GM12878 (cell line): ENCODE results near the gene CLCN7. TPM values are rescaled to one million over a fixed set of nuclear protein-coding genes. Genes with fewer than 3 reads are reported as not detected.

Source experiments
- ATF3 ChIP-seq: IDR thresholded peaks from 2 replicates; pipeline ENCODE4 v1.6.1; 2011; ENCODE audit warnings: low read depth, mild to moderate bottlenecking, low read length, moderate library complexity, borderline replicate concordance; ENCODE audit errors: extremely low read depth
- BCL11A ChIP-seq: IDR thresholded peaks from 2 replicates; pipeline ENCODE4 v1.6.1; 2011; ENCODE audit warnings: low read depth, low read length
- BHLHE40 ChIP-seq, 2 experiments: fragments of 450-650 bp in 1 of 2; IDR thresholded peaks; 2 replicates each; pipeline ENCODE4 v1.6.1; 2011 to 2017; ENCODE audit warnings: low read depth in 2 of 2, borderline replicate concordance in 1 of 2, improper control_type of control experiment in 1 of 2, low read length in 1 of 2, mild to moderate bottlenecking in 1 of 2
- BMI1 ChIP-seq: fragments of 450-650 bp; IDR thresholded peaks from 2 replicates; pipeline ENCODE4 v1.6.1; 2016; ENCODE audit warnings: mild to moderate bottlenecking, moderate library complexity, borderline replicate concordance
- CHD2 ChIP-seq: IDR thresholded peaks from 2 replicates; pipeline ENCODE4 v1.6.1; 2011; ENCODE audit warnings: low read depth, low read length, improper control_type of control experiment, borderline replicate concordance
- DPF2 ChIP-seq: fragments of 450-650 bp; IDR thresholded peaks from 2 replicates; pipeline ENCODE4 v1.6.1; 2017; ENCODE audit warnings: mild to moderate bottlenecking
- EZH2 ChIP-seq: IDR thresholded peaks from 2 replicates; pipeline ENCODE4 v1.6.1; 2012; ENCODE audit warnings: low read depth, mild to moderate bottlenecking, control low read depth, inconsistent platforms, low read length, borderline replicate concordance; ENCODE audit not compliant: control insufficient read depth
- FOXK2 ChIP-seq: fragments of 450-650 bp; IDR thresholded peaks from 2 replicates; pipeline ENCODE4 v1.6.1; 2017; ENCODE audit warnings: mild to moderate bottlenecking, moderate library complexity
- FOXM1 ChIP-seq: IDR thresholded peaks from 2 replicates; pipeline ENCODE4 v1.6.1; 2012; ENCODE audit warnings: low read depth, mild to moderate bottlenecking, inconsistent platforms, low read length, moderate library complexity
- HDAC2 ChIP-seq: fragments of 200-600 bp; sonication (generic); IDR thresholded peaks from 2 replicates; pipeline ENCODE4 v1.6.1; 2017
- HDAC6 ChIP-seq: fragments of 200-600 bp; sonication (generic); IDR thresholded peaks from one replicate; pipeline ENCODE4 v1.8.0; 2017; ENCODE audit warnings: antibody characterized with exemption; ENCODE audit not compliant: unreplicated experiment
- IRF4 ChIP-seq: IDR thresholded peaks from 2 replicates; pipeline ENCODE4 v1.6.1; 2011; ENCODE audit warnings: low read depth, low read length
- JUNB ChIP-seq: IDR thresholded peaks from 2 replicates; pipeline ENCODE4 v1.6.1; 2016; ENCODE audit warnings: antibody characterized with exemption, mild to moderate bottlenecking
- KAT2A ChIP-seq: conservative IDR thresholded peaks from 2 replicates; pipeline ENCODE4 v1.6.1; 2011; ENCODE audit warnings: low read depth, low read length; ENCODE audit not compliant: control insufficient read depth
- MEF2A ChIP-seq: IDR thresholded peaks from 2 replicates; pipeline ENCODE4 v1.6.1; 2011; ENCODE audit warnings: low read depth, mild to moderate bottlenecking, low read length, moderate library complexity; ENCODE audit not compliant: insufficient read depth
- NFYB ChIP-seq: IDR thresholded peaks from 2 replicates; pipeline ENCODE4 v1.6.1; 2011; ENCODE audit warnings: low read depth, mild to moderate bottlenecking, low read length, improper control_type of control experiment, moderate library complexity; ENCODE audit not compliant: insufficient read depth
- NRF1 ChIP-seq: conservative IDR thresholded peaks from 2 replicates; pipeline ENCODE4 v1.6.1; 2011; ENCODE audit warnings: mild to moderate bottlenecking, low read depth, low read length, improper control_type of control experiment
- PAX5 ChIP-seq: IDR thresholded peaks from 2 replicates; pipeline ENCODE4 v1.6.1; 2011; ENCODE audit warnings: low read depth, low read length, borderline replicate concordance
- POLR2AphosphoS2 ChIP-seq: IDR thresholded peaks from 2 replicates; pipeline ENCODE4 v1.6.1; 2011; ENCODE audit warnings: low read depth, mild to moderate bottlenecking, low read length, improper control_type of control experiment, moderate library complexity
- RBBP5 ChIP-seq: fragments of 200-600 bp; sonication (generic); conservative IDR thresholded peaks from 2 replicates; pipeline ENCODE4 v1.6.1; 2016
- SMAD5 ChIP-seq: IDR thresholded peaks from 2 replicates; pipeline ENCODE4 v1.6.1; 2016; ENCODE audit warnings: antibody characterized with exemption, low read depth
- SPI1 ChIP-seq: IDR thresholded peaks from 2 replicates; pipeline ENCODE4 v1.6.1; 2011; ENCODE audit warnings: low read depth, mild to moderate bottlenecking, low read length, moderate library complexity, borderline replicate concordance; ENCODE audit not compliant: insufficient read depth
- SREBF1 ChIP-seq: IDR thresholded peaks from 2 replicates; pipeline ENCODE4 v1.6.1; 2012; ENCODE audit warnings: mild to moderate bottlenecking, low read length
- STAT3 ChIP-seq: IDR thresholded peaks from 2 replicates; pipeline ENCODE4 v1.6.1; 2011; ENCODE audit warnings: low read depth, low read length, improper control_type of control experiment
- TAF1 ChIP-seq: IDR thresholded peaks from 2 replicates; pipeline ENCODE4 v1.6.1; 2011; ENCODE audit warnings: mild to moderate bottlenecking, low read depth, low read length, borderline replicate concordance
- TCF3 ChIP-seq: IDR thresholded peaks from 2 replicates; pipeline ENCODE4 v1.6.1; 2012; ENCODE audit warnings: low read depth, mild to moderate bottlenecking, low read length, borderline replicate concordance; ENCODE audit not compliant: insufficient read depth
- ZBED1 ChIP-seq: IDR thresholded peaks from 2 replicates; pipeline ENCODE4 v1.6.1; 2016; ENCODE audit warnings: borderline replicate concordance
- polyA plus RNA-seq, 11 experiments: library from polyadenylated mRNA; depleted of rRNA in 4 of 11; unstranded in 6 of 11; stranded (reverse) in 5 of 11; fragments of >200 nt; fragmentation: Nextera tagmentation in 4 of 11; fragmentation: Illumina TruSeq in 1 of 11; extraction: Ambion mirVana in 4 of 11; extraction: Trizol in 1 of 11; gene quantifications; 1 replicate in 1 of 11; 2 replicates in 10 of 11; pipeline versions ENCODE4 v1.2.1 to v1.2.3, GENCODE V29; 2011 to 2016; ENCODE audit warnings: inconsistent platforms in 2 of 11, missing spikeins in 2 of 11, low read depth in 1 of 11
- total RNA-seq, 4 experiments: library from RNA; depleted of rRNA in 3 of 4; stranded (reverse); fragments of >200 nt in 3 of 4; fragmentation: Illumina TruSeq in 1 of 4; extraction: Trizol in 1 of 4; gene quantifications; 2 replicates each; pipeline versions ENCODE4 v1.2.1 to v1.2.3, GENCODE V29; 2013 to 2021
- TF ChIP-seq, protein P1 (sequence below): IDR thresholded peaks from 2 replicates; pipeline ENCODE4 v1.6.1; 2012; ENCODE audit warnings: improper control_type of control experiment, low read depth, low read length; ENCODE audit not compliant: insufficient replicate concordance

CLCN7 gene
- total and polyA plus RNA-seq, 10 of the 15 experiments (the other 5 are each of a cell fraction or from before 2014, with no cell fraction given) = 0.04 to 62.5 (median 19.9) TPM

DNA sequence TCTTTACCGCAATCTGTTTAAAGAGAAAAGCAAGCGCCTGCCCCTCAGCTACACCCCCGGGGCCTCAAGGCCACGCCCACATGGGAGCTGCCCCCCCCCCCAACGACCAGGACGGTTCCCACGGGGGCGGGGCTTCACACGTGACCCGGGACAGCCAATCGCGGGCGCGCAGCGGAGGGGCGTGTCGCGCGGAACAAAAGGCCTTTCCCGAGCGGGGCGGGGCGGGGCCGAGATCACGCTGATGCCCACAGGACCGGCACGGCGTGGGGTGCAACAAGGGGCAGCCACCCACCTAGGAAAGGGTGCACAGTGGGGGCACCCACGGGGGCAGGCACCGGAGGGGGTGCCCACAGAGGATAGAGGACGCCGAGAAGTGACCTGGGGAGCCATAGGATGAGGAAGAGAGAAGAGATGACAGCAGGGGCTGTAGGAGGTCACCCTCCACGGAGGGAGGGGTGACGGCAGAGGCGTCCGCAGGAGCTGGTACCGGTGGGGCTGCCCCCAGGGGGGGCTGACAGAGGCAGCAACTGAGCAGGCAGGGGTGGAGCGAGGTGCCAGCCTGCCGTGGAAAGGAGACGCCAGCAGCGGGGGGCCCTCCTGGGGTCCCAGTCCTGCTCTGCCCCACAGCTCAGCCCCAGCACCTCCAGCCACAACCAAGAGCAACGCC, 66.5 kb downstream of the CLCN7 start (continued):
- TF ChIP-seq, protein P1, sequence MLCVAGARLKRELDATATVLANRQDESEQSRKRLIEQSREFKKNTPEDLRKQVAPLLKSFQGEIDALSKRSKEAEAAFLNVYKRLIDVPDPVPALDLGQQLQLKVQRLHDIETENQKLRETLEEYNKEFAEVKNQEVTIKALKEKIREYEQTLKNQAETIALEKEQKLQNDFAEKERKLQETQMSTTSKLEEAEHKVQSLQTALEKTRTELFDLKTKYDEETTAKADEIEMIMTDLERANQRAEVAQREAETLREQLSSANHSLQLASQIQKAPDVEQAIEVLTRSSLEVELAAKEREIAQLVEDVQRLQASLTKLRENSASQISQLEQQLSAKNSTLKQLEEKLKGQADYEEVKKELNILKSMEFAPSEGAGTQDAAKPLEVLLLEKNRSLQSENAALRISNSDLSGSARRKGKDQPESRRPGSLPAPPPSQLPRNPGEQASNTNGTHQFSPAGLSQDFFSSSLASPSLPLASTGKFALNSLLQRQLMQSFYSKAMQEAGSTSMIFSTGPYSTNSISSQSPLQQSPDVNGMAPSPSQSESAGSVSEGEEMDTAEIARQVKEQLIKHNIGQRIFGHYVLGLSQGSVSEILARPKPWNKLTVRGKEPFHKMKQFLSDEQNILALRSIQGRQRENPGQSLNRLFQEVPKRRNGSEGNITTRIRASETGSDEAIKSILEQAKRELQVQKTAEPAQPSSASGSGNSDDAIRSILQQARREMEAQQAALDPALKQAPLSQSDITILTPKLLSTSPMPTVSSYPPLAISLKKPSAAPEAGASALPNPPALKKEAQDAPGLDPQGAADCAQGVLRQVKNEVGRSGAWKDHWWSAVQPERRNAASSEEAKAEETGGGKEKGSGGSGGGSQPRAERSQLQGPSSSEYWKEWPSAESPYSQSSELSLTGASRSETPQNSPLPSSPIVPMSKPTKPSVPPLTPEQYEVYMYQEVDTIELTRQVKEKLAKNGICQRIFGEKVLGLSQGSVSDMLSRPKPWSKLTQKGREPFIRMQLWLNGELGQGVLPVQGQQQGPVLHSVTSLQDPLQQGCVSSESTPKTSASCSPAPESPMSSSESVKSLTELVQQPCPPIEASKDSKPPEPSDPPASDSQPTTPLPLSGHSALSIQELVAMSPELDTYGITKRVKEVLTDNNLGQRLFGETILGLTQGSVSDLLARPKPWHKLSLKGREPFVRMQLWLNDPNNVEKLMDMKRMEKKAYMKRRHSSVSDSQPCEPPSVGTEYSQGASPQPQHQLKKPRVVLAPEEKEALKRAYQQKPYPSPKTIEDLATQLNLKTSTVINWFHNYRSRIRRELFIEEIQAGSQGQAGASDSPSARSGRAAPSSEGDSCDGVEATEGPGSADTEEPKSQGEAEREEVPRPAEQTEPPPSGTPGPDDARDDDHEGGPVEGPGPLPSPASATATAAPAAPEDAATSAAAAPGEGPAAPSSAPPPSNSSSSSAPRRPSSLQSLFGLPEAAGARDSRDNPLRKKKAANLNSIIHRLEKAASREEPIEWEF = no peak
- no peak for TF ChIP-seq ZBED1
- TF ChIP-seq FOXK2 = no peak
- TF ChIP-seq HDAC6 = no peak
- no peak for TF ChIP-seq MEF2A
- TF ChIP-seq BCL11A = no peak
- no peak for TF ChIP-seq TCF3
- TF ChIP-seq POLR2AphosphoS2 = 0 out of 2 replicates have a peak, but pooled peaks have one; percentile 60
- no peak for TF ChIP-seq STAT3
- TF ChIP-seq JUNB = no peak
- no peak for TF ChIP-seq CHD2
- no peak for TF ChIP-seq IRF4
- no peak for TF ChIP-seq KAT2A
- TF ChIP-seq PAX5 = peak; percentile 34; the same call in 1 of the 2 replicates
- TF ChIP-seq RBBP5 = no peak
- TF ChIP-seq ATF3 = peak; percentile 67; the same call in 1 of the 2 replicates
- TF ChIP-seq NRF1 = no peak
- TF ChIP-seq SMAD5 = no peak
- TF ChIP-seq BHLHE40 (IDR thresholded peaks at IDR 0.05; ENCODE audit: borderline replicate concordance in 1 of 2, low read depth in 2 of 2, low read length in 1 of 2) = peak; percentile 54 to 87; a peak in 3 of 4 replicates
- TF ChIP-seq SREBF1 = 0 out of 2 replicates have a peak, but pooled peaks have one; percentile 32
- peak; percentile 40; the same call in 1 of the 2 replicates for TF ChIP-seq DPF2
- TF ChIP-seq HDAC2 = no peak
- no peak for TF ChIP-seq EZH2
- no peak for TF ChIP-seq FOXM1
- TF ChIP-seq SPI1 = no peak; the same call in 1 of the 2 replicates
- no peak for TF ChIP-seq TAF1
- peak; percentile 71; the same call in 1 of the 2 replicates for TF ChIP-seq NFYB
- no peak for TF ChIP-seq BMI1
